ENCODE measurements around the gene CRB3.

CRB3 gene, protein sequence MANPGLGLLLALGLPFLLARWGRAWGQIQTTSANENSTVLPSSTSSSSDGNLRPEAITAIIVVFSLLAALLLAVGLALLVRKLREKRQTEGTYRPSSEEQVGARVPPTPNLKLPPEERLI

DNA sequence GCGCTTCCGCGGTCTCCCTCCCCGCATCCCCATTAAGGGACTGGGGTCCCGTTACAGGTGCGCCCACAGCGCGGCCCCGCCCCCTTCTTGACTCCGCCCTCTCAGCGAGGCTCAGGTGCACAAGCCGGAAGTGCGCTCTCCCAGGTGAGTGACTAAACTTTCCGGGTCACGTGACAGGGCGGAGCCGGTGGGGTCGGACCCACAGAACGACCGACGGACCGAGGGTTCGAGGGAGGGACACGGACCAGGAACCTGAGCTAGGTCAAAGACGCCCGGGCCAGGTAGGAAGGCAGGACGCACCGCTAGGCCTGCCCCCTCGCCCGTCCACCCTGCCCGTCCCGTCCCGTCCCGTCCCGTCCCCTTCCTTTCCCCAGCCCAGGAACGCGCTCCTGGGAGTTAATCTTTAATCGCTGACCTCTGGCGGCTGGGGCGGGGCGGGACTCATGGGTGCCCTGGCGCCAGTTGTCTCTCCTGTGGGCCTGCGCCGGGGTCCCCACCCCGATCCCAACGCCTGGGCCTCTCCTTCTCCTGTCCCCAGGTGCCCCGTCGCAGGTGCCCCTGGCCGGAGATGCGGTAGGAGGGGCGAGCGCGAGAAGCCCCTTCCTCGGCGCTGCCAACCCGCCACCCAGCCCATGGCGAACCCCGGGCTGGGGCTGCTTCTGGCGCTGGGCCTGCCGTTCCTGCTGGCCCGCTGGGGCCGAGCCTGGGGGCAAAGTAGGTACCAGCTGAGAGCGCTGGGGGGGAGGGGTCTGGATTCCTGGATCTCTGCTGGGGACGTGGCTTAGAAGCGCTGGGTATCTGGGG is at the start of gene CRB3:
CRB3 (plus strand) TSS at position 202 of the 804 bp plus-strand sequence; CDS start at position 633, 431 bp downstream.
- TF ChIP-seq, protein P1, sequence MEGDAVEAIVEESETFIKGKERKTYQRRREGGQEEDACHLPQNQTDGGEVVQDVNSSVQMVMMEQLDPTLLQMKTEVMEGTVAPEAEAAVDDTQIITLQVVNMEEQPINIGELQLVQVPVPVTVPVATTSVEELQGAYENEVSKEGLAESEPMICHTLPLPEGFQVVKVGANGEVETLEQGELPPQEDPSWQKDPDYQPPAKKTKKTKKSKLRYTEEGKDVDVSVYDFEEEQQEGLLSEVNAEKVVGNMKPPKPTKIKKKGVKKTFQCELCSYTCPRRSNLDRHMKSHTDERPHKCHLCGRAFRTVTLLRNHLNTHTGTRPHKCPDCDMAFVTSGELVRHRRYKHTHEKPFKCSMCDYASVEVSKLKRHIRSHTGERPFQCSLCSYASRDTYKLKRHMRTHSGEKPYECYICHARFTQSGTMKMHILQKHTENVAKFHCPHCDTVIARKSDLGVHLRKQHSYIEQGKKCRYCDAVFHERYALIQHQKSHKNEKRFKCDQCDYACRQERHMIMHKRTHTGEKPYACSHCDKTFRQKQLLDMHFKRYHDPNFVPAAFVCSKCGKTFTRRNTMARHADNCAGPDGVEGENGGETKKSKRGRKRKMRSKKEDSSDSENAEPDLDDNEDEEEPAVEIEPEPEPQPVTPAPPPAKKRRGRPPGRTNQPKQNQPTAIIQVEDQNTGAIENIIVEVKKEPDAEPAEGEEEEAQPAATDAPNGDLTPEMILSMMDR (IDR thresholded peaks at IDR 0.05; ENCODE audit: extremely low read depth, missing control alignments): no peak
- DNase-seq (ENCODE audit: low spot score): peak; percentile 39

DNA sequence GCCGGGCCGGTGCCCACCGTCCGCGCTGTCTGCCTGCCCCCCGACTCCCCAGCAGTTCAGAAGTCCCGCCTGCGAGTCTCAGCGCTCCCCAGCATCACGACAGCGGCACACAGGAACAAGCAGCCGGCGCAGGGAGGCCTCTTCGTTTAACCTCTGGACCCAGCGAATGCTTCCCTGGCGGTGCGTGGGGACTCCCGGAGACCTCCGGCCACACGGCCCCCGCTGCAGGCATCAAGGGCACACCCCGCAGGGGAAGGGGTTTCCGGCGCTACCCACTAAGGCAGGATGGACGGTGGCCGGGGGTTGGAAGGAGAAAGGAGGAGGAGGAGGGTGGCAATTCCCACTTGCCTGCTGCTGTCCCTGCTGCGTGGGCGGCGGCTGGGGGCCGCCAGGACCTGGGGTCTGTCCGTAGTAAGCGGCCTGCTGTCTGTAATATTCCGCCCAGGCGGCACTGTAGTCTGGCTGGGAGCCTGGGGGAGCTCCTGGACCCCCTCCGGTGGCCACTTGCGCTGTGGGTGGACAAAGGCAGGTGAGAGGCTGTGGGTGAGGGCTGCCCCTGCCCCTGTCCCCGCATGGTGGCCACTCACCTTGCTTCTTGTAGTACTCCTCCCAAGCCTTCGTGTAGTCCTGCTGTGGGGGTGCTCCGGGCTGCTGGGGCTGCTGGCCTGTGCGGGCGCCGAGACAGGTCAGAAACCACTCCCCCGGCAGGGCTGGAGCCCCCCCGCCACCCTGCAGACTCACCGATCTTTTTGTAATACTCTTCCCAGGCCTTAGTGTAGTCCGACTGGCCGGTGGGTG is 49.1 kb upstream of the CRB3 start:
- peak; percentile 39 for DNase-seq (ENCODE audit: low spot score)

DNA sequence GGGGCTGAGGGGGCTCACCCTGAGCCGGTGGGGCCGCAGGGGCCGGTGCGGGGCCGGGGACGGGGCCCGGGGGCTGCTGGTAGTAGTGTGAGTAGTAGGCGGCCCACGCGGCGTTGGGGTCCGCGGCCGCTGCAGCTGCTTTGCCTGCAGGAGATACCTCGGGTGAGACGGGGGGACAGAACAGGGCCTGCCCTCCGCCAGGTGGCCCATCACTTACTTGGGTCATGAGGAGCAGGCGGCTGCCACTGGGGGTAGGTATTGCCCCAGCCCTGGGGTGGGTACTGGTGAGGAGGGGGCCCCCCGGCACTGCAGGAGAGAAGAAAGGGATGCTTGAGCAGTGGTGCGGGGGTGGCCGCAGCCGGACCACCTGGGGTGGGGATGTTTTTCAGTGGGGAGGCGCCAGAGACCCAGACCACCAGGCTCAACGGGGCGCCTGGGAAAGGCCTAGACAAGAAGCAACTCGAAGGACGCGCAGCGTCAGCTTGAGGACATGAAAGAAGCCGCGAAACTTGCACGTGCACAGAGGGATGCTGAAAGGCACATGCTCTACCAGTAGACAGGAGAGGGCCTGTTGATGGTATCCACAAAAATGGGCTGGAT is 48.4 kb upstream of the CRB3 start:
- TF ChIP-seq, protein P1 (IDR thresholded peaks at IDR 0.05; ENCODE audit: extremely low read depth, missing control alignments): no peak
- DNase-seq (ENCODE audit: low spot score): no peak

More for the DNA sequence above, 49.1 kb upstream of the CRB3 start:
- TF ChIP-seq, protein P1 (IDR thresholded peaks at IDR 0.05; ENCODE audit: extremely low read depth, missing control alignments): no peak

DNA sequence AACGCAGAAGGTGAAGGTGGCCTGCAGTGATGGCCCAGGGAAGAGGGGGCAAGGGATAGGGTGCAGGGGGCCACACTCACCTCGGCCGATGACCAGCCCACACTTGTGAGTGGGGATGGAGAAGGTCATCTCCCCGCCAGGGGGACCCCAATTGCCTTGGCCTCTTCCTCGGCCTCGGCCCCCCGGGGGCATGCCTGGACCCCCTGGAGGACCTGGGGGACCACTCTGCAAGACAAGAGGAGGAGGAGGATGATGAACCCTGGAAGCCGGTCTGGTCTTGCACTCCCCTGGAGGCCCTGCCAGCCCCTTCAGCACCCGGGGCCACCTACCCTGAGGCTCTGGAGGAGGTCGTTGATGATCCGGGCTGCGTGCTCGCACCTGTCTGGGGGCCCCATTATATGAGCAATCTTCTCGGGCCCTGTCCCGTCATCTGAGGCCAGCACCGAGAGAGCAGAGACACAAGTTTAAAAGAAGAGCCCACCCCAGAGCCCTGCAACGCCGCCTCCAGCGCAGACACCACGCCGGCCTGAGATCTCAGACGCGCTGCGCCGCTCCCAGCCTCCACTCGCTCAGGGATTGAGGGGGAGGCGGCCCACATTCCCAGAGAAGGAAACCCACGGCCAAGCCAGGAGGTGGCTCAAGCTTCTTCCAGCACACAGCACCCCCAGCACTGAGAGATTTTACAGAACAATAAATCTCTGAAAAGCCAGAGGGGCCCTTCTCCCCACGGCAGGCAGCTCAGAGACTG is 47.2 kb upstream of the CRB3 start:
- TF ChIP-seq, protein P1 (IDR thresholded peaks at IDR 0.05; ENCODE audit: extremely low read depth, missing control alignments): no peak
- DNase-seq (ENCODE audit: low spot score): peak; percentile 22

DNA sequence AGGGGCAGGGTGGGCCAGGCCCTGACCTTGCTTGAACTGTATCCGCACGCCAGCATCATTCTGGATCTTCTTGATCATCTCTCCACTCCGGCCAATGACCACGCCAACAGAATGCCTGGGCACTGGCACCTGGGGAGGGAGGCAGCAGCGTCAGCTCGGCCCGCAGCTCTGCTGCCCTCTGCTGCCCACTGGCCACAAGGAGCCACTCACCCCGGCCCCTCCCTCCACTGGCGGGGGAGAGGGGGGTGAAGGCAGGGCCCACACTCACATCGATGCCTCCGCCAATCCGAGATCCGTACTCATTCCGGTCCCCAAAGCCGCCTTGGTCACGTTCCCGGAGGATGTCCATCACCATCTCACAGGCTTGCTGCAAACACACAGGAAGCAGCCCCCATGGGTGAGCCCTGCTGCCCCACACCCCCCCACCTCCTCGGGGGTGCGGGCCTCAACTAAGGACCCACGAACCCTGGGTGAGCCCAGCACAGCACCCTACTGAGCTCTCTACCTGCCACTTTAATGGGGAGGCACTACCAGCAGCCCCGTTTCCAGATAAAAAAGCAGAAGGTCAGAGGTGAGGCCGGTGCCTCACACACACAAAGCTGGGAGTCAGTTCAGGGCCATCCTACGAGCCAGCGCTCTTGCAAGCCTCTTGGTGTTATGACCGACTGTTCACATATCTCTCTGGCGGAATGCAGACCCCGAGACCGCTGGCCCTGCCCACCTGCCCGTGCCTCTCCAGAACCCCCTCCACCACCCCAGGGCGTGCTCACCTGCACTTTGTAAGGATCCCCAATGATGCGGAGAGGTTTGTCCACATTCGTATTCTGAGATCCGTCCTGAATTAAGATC is 46.1 kb upstream of the CRB3 start:
- DNase-seq (ENCODE audit: low spot score): peak; percentile 12
- TF ChIP-seq, protein P1 (IDR thresholded peaks at IDR 0.05; ENCODE audit: extremely low read depth, missing control alignments): no peak

DNA sequence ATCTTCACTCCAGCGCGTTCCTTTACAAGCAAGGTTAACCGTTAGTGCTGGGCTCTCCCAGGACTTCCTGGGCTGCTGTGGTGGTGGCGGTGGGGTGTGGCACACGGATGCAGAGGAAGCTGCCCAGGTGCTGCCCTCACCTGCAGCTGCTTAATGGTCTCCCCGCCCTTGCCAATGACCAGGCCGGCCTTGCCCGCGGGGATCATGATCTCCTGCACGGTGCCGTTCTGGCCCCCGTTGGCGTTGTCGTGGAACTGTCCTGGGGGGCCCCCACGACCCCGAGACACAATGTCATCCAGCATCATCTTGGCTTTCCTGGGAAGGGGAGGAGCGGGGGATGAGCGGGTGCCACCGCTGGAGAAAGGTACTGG is 45.5 kb upstream of the CRB3 start:
- TF ChIP-seq, protein P1 (IDR thresholded peaks at IDR 0.05; ENCODE audit: extremely low read depth, missing control alignments): no peak
- peak; percentile 5 for DNase-seq (ENCODE audit: low spot score)
